A673 (cell line): ENCODE data around the gene TSPAN7.

ENCODE experiments used
- CTCF ChIP-seq: fragments of 300-800, 200-600 bp; sonication (generic); conservative IDR thresholded peaks from 2 replicates; pipeline ENCODE4 v1.5.1; 2017; ENCODE audit warnings: low read depth, mild to moderate bottlenecking, antibody characterized with exemption, low read length, moderate library complexity, mixed read lengths
- EZH2 ChIP-seq: fragments of 200-600 bp; sonication (generic); IDR thresholded peaks from 2 replicates; pipeline ENCODE4 v1.6.1; 2017; ENCODE audit warnings: borderline replicate concordance, low read depth, mild to moderate bottlenecking, mixed read lengths, antibody characterized with exemption, low read length; ENCODE audit not compliant: poor library complexity, severe bottlenecking

GRCh38 chrX:38570396-38570795 lies 9.1 kb downstream of the TSPAN7 start:
- TF ChIP-seq CTCF (no peak), EZH2 (no peak)
